Glutamatergic neuron (in vitro differentiated cells): Measurements from ENCODE around the gene NFYC. TPM values are rescaled to one million over a fixed set of nuclear protein-coding genes. Genes with fewer than 3 reads are reported as not detected.

Source experiments
- DNase-seq: peaks from one replicate; pipeline ENCODE4 v3.0.0; 2022
- H3K27ac Mint-ChIP-seq: one replicate; pipeline ENCODE4 v1.8.0; 2020; ENCODE audit warnings: mild to moderate bottlenecking, mixed read lengths, inconsistent platforms; ENCODE audit not compliant: unreplicated experiment
- H3K27me3 Mint-ChIP-seq: one replicate; pipeline ENCODE4 v1.8.0; 2020; ENCODE audit warnings: mild to moderate bottlenecking, moderate library complexity, mixed read lengths, inconsistent platforms; ENCODE audit not compliant: unreplicated experiment
- H3K36me3 Mint-ChIP-seq: one replicate; pipeline ENCODE4 v1.8.0; 2020; ENCODE audit warnings: mild to moderate bottlenecking, mixed read lengths, inconsistent platforms; ENCODE audit not compliant: unreplicated experiment
- H3K4me1 Mint-ChIP-seq: one replicate; pipeline ENCODE4 v1.8.0; 2020; ENCODE audit warnings: mild to moderate bottlenecking, low read depth, mixed read lengths, inconsistent platforms; ENCODE audit not compliant: unreplicated experiment
- H3K4me3 Mint-ChIP-seq: one replicate; pipeline ENCODE4 v1.8.0; 2020; ENCODE audit warnings: mild to moderate bottlenecking, mixed read lengths, inconsistent platforms; ENCODE audit not compliant: unreplicated experiment
- H3K9me3 Mint-ChIP-seq: one replicate; pipeline ENCODE4 v1.8.0; 2020; ENCODE audit warnings: mild to moderate bottlenecking, moderate library complexity, mixed read lengths, inconsistent platforms; ENCODE audit not compliant: unreplicated experiment
- CTCF ChIP-seq: fragments of 200-600 bp; sonication (generic); IDR thresholded peaks from one replicate; pipeline ENCODE4 v1.5.0; 2021; ENCODE audit not compliant: partially characterized antibody, unreplicated experiment
- total RNA-seq: library from RNA; stranded (reverse); fragmentation: NEBNext Ultra II Directional; extraction: Animal tissue kit (Norgen Biotek cat#: 25700); gene quantifications from one replicate; pipeline ENCODE4 v1.2.1, GENCODE V29; 2021; ENCODE audit not compliant: unreplicated experiment

NFYC gene
- total RNA-seq, 1 donor from 2014 or later = 44.2 TPM

GRCh38 chr1:40786995-40787705 lies 95.6 kb downstream of the NFYC start:
- peaks cover 16% of the 10 kb centered on the region for H3K4me1 Mint-ChIP-seq
- no peak for DNase-seq
- peaks cover 16% of the 10 kb centered on the region for H3K27me3 Mint-ChIP-seq
- no peak overlapping the region for H3K4me3 Mint-ChIP-seq
- H3K27ac Mint-ChIP-seq = no peak overlapping the region
- H3K36me3 Mint-ChIP-seq = no peaks in the 10 kb centered on the region
- TF ChIP-seq CTCF = no peak
- H3K9me3 Mint-ChIP-seq = peaks cover 5% of the 10 kb centered on the region

- Mint-ChIP-seq H3K27me3 (peaks cover 14% of the 10 kb centered on the region), H3K27ac (no peak overlapping the region), H3K9me3 (peaks cover 5% of the 10 kb centered on the region), H3K4me3 (no peak overlapping the region), H3K36me3 (no peaks in the 10 kb centered on the region), H3K4me1 (peaks cover 17% of the 10 kb centered on the region)
- no peak for DNase-seq
- no peak for TF ChIP-seq CTCF
Observed at GRCh38 chr1:40787737-40788560, 96.4 kb downstream of the NFYC start.

GRCh38 chr1:40788561-40789341 lies 97.2 kb downstream of the NFYC start:
- Mint-ChIP-seq H3K9me3 (peaks cover 5% of the 10 kb centered on the region), H3K4me1 (peaks cover 13% of the 10 kb centered on the region), H3K4me3 (no peak overlapping the region), H3K27me3 (peaks cover 9% of the 10 kb centered on the region), H3K36me3 (no peaks in the 10 kb centered on the region), H3K27ac (no peak overlapping the region)
- TF ChIP-seq CTCF = no peak
- DNase-seq = no peak

- peaks cover 9% of the 10 kb centered on the region for H3K27me3 Mint-ChIP-seq
- TF ChIP-seq CTCF = no peak
- no peak for DNase-seq
- no peaks in the 10 kb centered on the region for H3K36me3 Mint-ChIP-seq
- H3K4me1 Mint-ChIP-seq = peaks cover 13% of the 10 kb centered on the region
- H3K4me3 Mint-ChIP-seq = no peak overlapping the region
- H3K27ac Mint-ChIP-seq = no peak overlapping the region
- peaks cover 5% of the 10 kb centered on the region for H3K9me3 Mint-ChIP-seq
Observed at GRCh38 chr1:40789342-40789598, 97.8 kb downstream of the NFYC start.
